Measurements from ENCODE around the gene FAM221A.
"Not testable (repeated sequence)": the region's sequence is repeated elsewhere in the genome, so short reads cannot be mapped to it uniquely, and the experiment has no call there.

The FAM221A gene

GRCh38 chr7:23709081-23709750 is 29.2 kb downstream of the FAM221A start:
- DNase-seq (ENCODE audit: low spot score): peak; percentile 41

- DNase-seq (ENCODE audit: low spot score): no peak
Measured at GRCh38 chr7:23710000-23710399, 30.0 kb downstream of the FAM221A start, which contains the start of gene STK31. Gene STK31, plus strand, starts transcription at chr7:23710219. Its CDS starts 67 bp downstream, at chr7:23710286.

GRCh38 chr7:23712368-23713284 is 32.6 kb downstream of the FAM221A start:
- DNase-seq (ENCODE audit: low spot score): peak; percentile 64

- no peak for DNase-seq (ENCODE audit: low spot score)
Measured at GRCh38 chr7:23713285-23714149, 33.5 kb downstream of the FAM221A start.

- DNase-seq (ENCODE audit: low spot score): no peak
Measured at GRCh38 chr7:23714150-23714464, 34.1 kb downstream of the FAM221A start.

- no peak for DNase-seq (ENCODE audit: low spot score)
Measured at GRCh38 chr7:23714579-23714978, 34.6 kb downstream of the FAM221A start.

GRCh38 chr7:23715099-23715498 is 35.1 kb downstream of the FAM221A start:
- DNase-seq (ENCODE audit: low spot score): no peak

- no peak for DNase-seq (ENCODE audit: low spot score)
Measured at GRCh38 chr7:23717788-23718187, 37.8 kb downstream of the FAM221A start.

- no peak for DNase-seq (ENCODE audit: low spot score)
Measured at GRCh38 chr7:23721456-23721855, 41.5 kb downstream of the FAM221A start.

GRCh38 chr7:23722587-23723216 is 42.7 kb downstream of the FAM221A start:
- not testable (repeated sequence) for DNase-seq (ENCODE audit: low spot score)

GRCh38 chr7:23724113-23724512 is 44.1 kb downstream of the FAM221A start:
- not testable (repeated sequence) for DNase-seq (ENCODE audit: low spot score)

- DNase-seq (ENCODE audit: low spot score): no peak
Measured at GRCh38 chr7:23742051-23742450, 62.1 kb downstream of the FAM221A start.

- no peak for DNase-seq (ENCODE audit: low spot score)
Measured at GRCh38 chr7:23743226-23743625, 63.2 kb downstream of the FAM221A start.

GRCh38 chr7:23746629-23747028 is 66.6 kb downstream of the FAM221A start:
- DNase-seq (ENCODE audit: low spot score): no peak

GRCh38 chr7:23751852-23752251 is 71.9 kb downstream of the FAM221A start:
- DNase-seq (ENCODE audit: low spot score): no peak

All from HuH-7 (cell line).